Neuronal stem cell (in vitro differentiated cells): ENCODE data around the gene PGAP6.

Source experiments
- DNase-seq: peaks from one replicate; pipeline ENCODE4 v3.0.0-alpha.2; 2013; ENCODE audit warnings: low spot score
- H2AFZ ChIP-seq: one replicate; pipeline ENCODE4 v1.6.1; 2013; ENCODE audit warnings: mild to moderate bottlenecking, low read length, inconsistent platforms
- H2AK5ac ChIP-seq: 2 replicates; pipeline ENCODE4 v1.6.1; 2013; ENCODE audit warnings: low read depth, mild to moderate bottlenecking, inconsistent platforms, low read length, moderate library complexity, mixed read lengths
- H2BK120ac ChIP-seq: 2 replicates; pipeline ENCODE4 v1.6.1; 2013; ENCODE audit warnings: low read depth, mild to moderate bottlenecking, inconsistent platforms, low read length, moderate library complexity, mixed read lengths
- H2BK12ac ChIP-seq: one replicate; pipeline ENCODE4 v1.6.1; 2013; ENCODE audit warnings: low read length, inconsistent platforms
- H2BK15ac ChIP-seq: 2 replicates; pipeline ENCODE4 v1.6.1; 2013; ENCODE audit warnings: mild to moderate bottlenecking, low read length, inconsistent platforms, mixed read lengths
- H2BK5ac ChIP-seq: one replicate; pipeline ENCODE4 v1.6.1; 2013; ENCODE audit warnings: inconsistent platforms, mild to moderate bottlenecking, low read length, moderate library complexity
- H3K14ac ChIP-seq: one replicate; pipeline ENCODE4 v1.6.1; 2013; ENCODE audit warnings: low read length, inconsistent platforms
- H3K18ac ChIP-seq: 2 replicates; pipeline ENCODE4 v1.6.1; 2013; ENCODE audit warnings: low read length, inconsistent platforms
- H3K23ac ChIP-seq: 2 replicates; pipeline ENCODE4 v1.6.1; 2013; ENCODE audit warnings: low read depth, mild to moderate bottlenecking, mixed read lengths, low read length, inconsistent platforms; ENCODE audit not compliant: poor library complexity
- H3K27ac ChIP-seq: replicated peaks from 3 replicates; pipeline ENCODE4 v1.5.1; 2013; ENCODE audit warnings: low read length, inconsistent platforms
- H3K27me3 ChIP-seq, 3 experiments: 2 replicates each; pipeline ENCODE4 v1.6.1; 2013; ENCODE audit warnings: low read length in 3 of 3, mild to moderate bottlenecking in 2 of 3, inconsistent platforms in 1 of 3, low read depth in 1 of 3, mixed read lengths in 1 of 3, moderate library complexity in 1 of 3; ENCODE audit not compliant: control insufficient read depth in 3 of 3, insufficient read depth in 3 of 3
- H3K36me3 ChIP-seq, 2 donors: replicated peaks in 1 of 2; 2 replicates each; pipeline ENCODE4 v1.6.1; 2013; ENCODE audit warnings: low read length in 2 of 2; ENCODE audit not compliant: control insufficient read depth in 2 of 2, insufficient read depth in 2 of 2
- H3K4ac ChIP-seq: 2 replicates; pipeline ENCODE4 v1.6.1; 2013; ENCODE audit warnings: inconsistent platforms, mild to moderate bottlenecking, low read length, moderate library complexity
- H3K4me1 ChIP-seq, 2 donors: 1 replicate in 1 of 2; 2 replicates in 1 of 2; pipeline ENCODE4 v1.6.1; 2013; ENCODE audit warnings: low read length in 2 of 2, low read depth in 1 of 2; ENCODE audit not compliant: control insufficient read depth in 2 of 2, insufficient read depth in 1 of 2
- H3K4me2 ChIP-seq: one replicate; pipeline ENCODE4 v1.6.1; 2013; ENCODE audit warnings: mild to moderate bottlenecking, low read length, inconsistent platforms; ENCODE audit not compliant: insufficient read depth, poor library complexity, severe bottlenecking
- H3K4me3 ChIP-seq, 2 donors: 2 replicates each; pipeline ENCODE4 v1.5.1; 2013; ENCODE audit warnings: low read length in 2 of 2, mild to moderate bottlenecking in 2 of 2, inconsistent platforms in 1 of 2, moderate library complexity in 1 of 2
- H3K79me1 ChIP-seq: one replicate; pipeline ENCODE4 v1.6.1; 2013; ENCODE audit warnings: low read depth, mild to moderate bottlenecking, inconsistent platforms, low read length, moderate library complexity
- H3K9ac ChIP-seq: one replicate; pipeline ENCODE4 v1.6.1; 2013; ENCODE audit warnings: mild to moderate bottlenecking, low read depth, low read length, inconsistent platforms; ENCODE audit not compliant: poor library complexity
- H3K9me3 ChIP-seq, 2 donors: replicated peaks in 1 of 2; 2 replicates each; pipeline versions ENCODE3 to v1.6.1; 2013; ENCODE audit warnings: low read length in 2 of 2, mild to moderate bottlenecking in 2 of 2, inconsistent platforms in 1 of 2, low read depth in 1 of 2, mixed read lengths in 1 of 2, moderate library complexity in 1 of 2; ENCODE audit not compliant: control insufficient read depth in 2 of 2, insufficient read depth in 1 of 2
- H4K8ac ChIP-seq: one replicate; pipeline ENCODE4 v1.6.1; 2013; ENCODE audit warnings: low read depth, mild to moderate bottlenecking, inconsistent platforms, low read length, moderate library complexity
- H4K91ac ChIP-seq: one replicate; pipeline ENCODE4 v1.6.1; 2013; ENCODE audit warnings: low read length, low read depth, mild to moderate bottlenecking, inconsistent platforms; ENCODE audit not compliant: poor library complexity
- WGBS, 2 donors: extraction: QIAGEN DNeasy Blood & Tissue Kit; methylation state at CpG; one replicate each; pipeline ENCODE4 v1.1.7; 2013; ENCODE audit warnings: missing lambda C conversion rate in 2 of 2, mixed read lengths in 1 of 2; ENCODE audit not compliant: insufficient read length in 2 of 2, insufficient replicate concordance in 1 of 2; ENCODE audit errors: extremely low coverage in 2 of 2; 5-methylcytosine and 5-hydroxymethylcytosine counted together

Gene PGAP6

DNA sequence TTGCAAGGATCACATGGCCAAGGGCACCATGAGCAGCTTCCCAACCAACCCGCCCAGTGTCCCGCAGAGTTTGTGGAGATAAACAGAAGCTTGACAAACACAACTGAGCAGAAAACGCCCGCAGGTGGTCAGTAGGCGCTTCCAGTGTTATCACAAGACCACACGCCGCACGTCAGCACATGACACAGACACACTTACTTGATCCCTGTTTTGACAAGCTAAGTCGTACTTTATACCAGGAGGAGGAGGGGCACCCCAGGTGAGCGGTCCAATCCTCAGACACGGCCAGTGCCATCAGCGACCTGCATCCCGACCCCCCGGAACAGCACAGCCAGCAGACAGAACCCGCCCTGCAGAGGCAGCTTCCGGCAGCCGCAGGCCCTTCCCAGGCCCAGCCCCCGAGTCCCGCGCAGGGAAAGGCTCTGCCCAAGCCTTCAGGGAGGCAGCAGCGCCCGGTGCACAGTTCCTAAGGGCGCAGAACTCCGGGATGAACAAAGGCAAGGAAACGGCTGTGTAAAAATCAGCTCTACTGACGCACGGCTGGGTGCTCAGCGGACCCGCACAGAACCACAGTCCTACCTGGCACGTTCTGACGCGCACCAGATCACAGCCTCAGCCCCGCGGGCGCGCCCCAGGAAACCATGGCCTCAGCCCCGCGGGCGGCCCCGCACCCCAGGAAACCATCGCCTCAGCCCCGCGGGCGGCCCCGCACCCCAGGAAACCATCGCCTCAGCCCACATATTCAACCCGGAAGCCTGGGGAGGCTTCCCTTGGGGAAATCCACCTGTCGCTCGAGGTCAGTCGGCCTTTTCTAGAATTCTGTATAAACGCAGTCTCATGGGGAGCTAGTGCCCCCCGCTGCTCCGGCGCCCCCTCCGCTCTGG, 57.1 kb downstream of the PGAP6 start:
- H4K91ac ChIP-seq, result no peak overlapping the region
- H3K4me1 ChIP-seq, result peaks cover 4 to 11% of the 10 kb centered on the region in 2 donors
- H3K4ac ChIP-seq, result no peak overlapping the region
- H3K79me1 ChIP-seq, result peaks cover 15% of the 10 kb centered on the region
- H4K8ac ChIP-seq, result peak overlapping the region; percentile 43
- peak overlapping the region; percentile 44 for H3K9ac ChIP-seq
- DNase-seq, result no peak
- H3K9me3 ChIP-seq, result no peaks in the 10 kb centered on the region
- no peak overlapping the region for H2AFZ ChIP-seq
- peaks cover 2 to 11% of the 10 kb centered on the region in 2 donors for H3K36me3 ChIP-seq
- no peak overlapping the region for H2BK120ac ChIP-seq
- peak overlapping the region; percentile 41 for H2BK12ac ChIP-seq
- no CpG with 5 or more reads among the region's 55 CpGs for WGBS, 2 donors
- H3K4me3 ChIP-seq, result no peak overlapping the region
- H3K4me2 ChIP-seq, result no peak overlapping the region
- H2BK15ac ChIP-seq, result no peak overlapping the region
- no peak overlapping the region for H3K14ac ChIP-seq
- H3K27ac ChIP-seq, result no peak overlapping the region
- H3K23ac ChIP-seq, result peak overlapping the region; percentile 43
- H3K18ac ChIP-seq, result peak overlapping the region; percentile 64
- peak overlapping the region; percentile 46 for H2AK5ac ChIP-seq
- no peaks in the 10 kb centered on the region for H3K27me3 ChIP-seq
- H2BK5ac ChIP-seq, result peak overlapping the region; percentile 82

DNA sequence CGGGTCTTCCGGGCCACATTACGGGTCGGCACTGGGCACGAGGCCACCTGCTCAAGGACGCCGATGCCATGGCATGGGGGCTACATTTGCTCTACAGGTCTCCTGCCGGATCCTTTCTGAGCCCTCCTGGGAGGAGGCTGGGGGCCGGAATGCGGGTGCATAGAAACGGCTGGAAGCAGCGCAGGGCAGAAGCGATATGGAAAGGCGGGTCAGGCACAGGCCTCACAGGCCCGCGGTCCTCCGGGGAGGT, 57.7 kb downstream of the PGAP6 start:
- no peak for DNase-seq
- H3K4me3 ChIP-seq, result no peak overlapping the region
- H2BK5ac ChIP-seq, result no peak overlapping the region
- H2BK15ac ChIP-seq, result no peak overlapping the region
- no peak overlapping the region for H4K91ac ChIP-seq
- peak overlapping the region; percentile 43 for H4K8ac ChIP-seq
- H2BK120ac ChIP-seq, result no peak overlapping the region
- H3K9me3 ChIP-seq, result no peaks in the 10 kb centered on the region
- H2AFZ ChIP-seq, result no peak overlapping the region
- no CpG with 5 or more reads among the region's 17 CpGs for WGBS, 2 donors
- no peak overlapping the region for H3K4ac ChIP-seq
- H3K4me1 ChIP-seq, result peaks cover 7 to 11% of the 10 kb centered on the region in 2 donors
- H3K23ac ChIP-seq, result no peak overlapping the region
- peak overlapping the region; percentile 37 for H2AK5ac ChIP-seq
- no peak overlapping the region for H3K27ac ChIP-seq
- H3K14ac ChIP-seq, result no peak overlapping the region
- H3K4me2 ChIP-seq, result no peak overlapping the region
- H3K27me3 ChIP-seq, result no peaks in the 10 kb centered on the region
- no peak overlapping the region for H3K9ac ChIP-seq
- peaks cover 4 to 15% of the 10 kb centered on the region in 2 donors for H3K36me3 ChIP-seq
- peak overlapping the region; percentile 48 for H3K18ac ChIP-seq
- no peak overlapping the region for H2BK12ac ChIP-seq
- peaks cover 15% of the 10 kb centered on the region for H3K79me1 ChIP-seq

DNA sequence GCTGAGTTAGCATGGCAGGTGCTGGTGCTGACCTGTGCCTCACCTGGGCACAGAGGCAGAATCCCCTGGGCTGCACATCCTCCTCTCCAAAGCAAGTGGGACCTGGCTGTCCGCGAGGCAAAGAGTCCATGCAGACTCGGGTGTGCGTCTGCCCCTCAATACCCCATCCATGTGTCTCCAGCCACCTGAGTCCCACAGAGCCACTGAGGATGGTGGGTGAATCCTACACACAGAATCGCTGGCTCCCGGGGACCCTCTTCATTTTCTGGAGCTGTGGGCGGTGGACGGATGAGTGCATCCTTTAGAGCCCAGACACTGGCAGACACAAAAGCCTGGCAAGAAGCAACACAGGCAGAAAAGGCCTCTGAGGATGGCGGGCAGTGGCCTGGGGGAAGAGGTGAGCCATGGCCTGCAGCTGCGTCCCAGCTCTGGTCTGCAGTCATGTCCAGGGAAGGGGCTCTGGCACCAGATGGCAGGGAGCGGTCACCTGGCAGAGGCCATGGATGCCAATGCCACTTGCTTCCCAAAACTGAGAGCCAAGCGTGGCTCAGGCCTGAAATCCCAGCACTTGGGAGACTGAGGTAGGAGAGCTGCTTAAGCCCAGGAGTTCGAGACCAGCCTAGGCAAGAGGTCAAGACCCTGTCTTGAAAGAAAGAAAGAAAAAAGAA, 59.2 kb downstream of the PGAP6 start:
- no peaks in the 10 kb centered on the region for H3K9me3 ChIP-seq
- peak overlapping the region; percentile 53 for H3K23ac ChIP-seq
- no peak for DNase-seq
- peaks cover 23% of the 10 kb centered on the region for H3K79me1 ChIP-seq
- no peak overlapping the region for H3K4me2 ChIP-seq
- no CpG with 5 or more reads among the region's 13 CpGs for WGBS, 2 donors
- H2AK5ac ChIP-seq, result peak overlapping the region; percentile 61
- H3K9ac ChIP-seq, result peak overlapping the region; percentile 57
- no peak overlapping the region for H4K91ac ChIP-seq
- no peak overlapping the region for H4K8ac ChIP-seq
- H3K36me3 ChIP-seq, result peaks cover 4 to 28% of the 10 kb centered on the region in 2 donors
- H2BK12ac ChIP-seq, result no peak overlapping the region
- no peak overlapping the region for H3K4me3 ChIP-seq
- no peak overlapping the region for H2AFZ ChIP-seq
- H3K18ac ChIP-seq, result no peak overlapping the region
- H3K4ac ChIP-seq, result peak overlapping the region; percentile 31
- H2BK5ac ChIP-seq, result no peak overlapping the region
- H2BK15ac ChIP-seq, result no peak overlapping the region
- H2BK120ac ChIP-seq, result no peak overlapping the region
- H3K14ac ChIP-seq, result peak overlapping the region; percentile 89
- H3K27ac ChIP-seq, result no peak overlapping the region
- H3K4me1 ChIP-seq, result peaks cover 6 to 10% of the 10 kb centered on the region in 2 donors
- H3K27me3 ChIP-seq, result no peaks in the 10 kb centered on the region

DNA sequence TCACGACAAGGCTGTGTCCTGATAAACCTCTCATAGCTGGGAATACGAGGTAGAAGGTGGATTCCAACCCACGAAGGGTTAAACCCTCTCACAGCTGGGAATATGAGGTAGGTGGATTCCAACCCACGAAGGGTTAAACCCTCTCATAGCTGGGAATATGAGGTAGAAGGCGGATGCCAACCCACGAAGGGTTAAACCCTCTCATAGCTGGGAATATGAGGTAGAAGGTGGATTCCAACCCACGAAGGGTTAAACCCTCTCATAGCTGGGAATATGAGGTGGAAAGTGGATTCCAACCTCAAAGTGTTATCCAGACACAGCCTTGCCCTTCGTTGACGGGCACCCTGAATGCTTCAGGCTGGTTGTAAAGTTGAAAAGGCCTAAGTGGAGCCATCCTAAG, 60.2 kb downstream of the PGAP6 start:
- Histone ChIP-seq H3K9ac (no peak overlapping the region), H2AFZ (no peak overlapping the region), H3K79me1 (peaks cover 29% of the 10 kb centered on the region), H2BK15ac (no peak overlapping the region), H3K14ac (no peak overlapping the region), H2AK5ac (no peak overlapping the region), H3K27me3 (no peaks in the 10 kb centered on the region), H3K9me3 (no peaks in the 10 kb centered on the region), H3K18ac (no peak overlapping the region), H2BK120ac (no peak overlapping the region), H4K8ac (no peak overlapping the region), H3K36me3 (peaks cover 4 to 30% of the 10 kb centered on the region in 2 donors), H3K4ac (no peak overlapping the region), H3K23ac (no peak overlapping the region), H3K4me2 (no peak overlapping the region), H3K4me1 (peaks cover 0 to 10% of the 10 kb centered on the region in 2 donors), H4K91ac (no peak overlapping the region), H2BK5ac (no peak overlapping the region), H2BK12ac (no peak overlapping the region), H3K4me3 (no peak overlapping the region), H3K27ac (no peak overlapping the region)
- no peak for DNase-seq
- WGBS, 2 donors, result no CpG with 5 or more reads among the region's 9 CpGs
